Heart right ventricle (tissue), 16 donors: ENCODE measurements around the gene KIF11. TPM values are rescaled to one million over a fixed set of nuclear protein-coding genes. Genes with fewer than 3 reads are reported as not detected.
"Not testable (repeated sequence)": the region's sequence is repeated elsewhere in the genome, so short reads cannot be mapped to it uniquely, and the experiment has no call there.

Experiments
- ATAC-seq, 8 donors: fragments of 200-7000 bp; cut with Tn5 transposase; one replicate each; pipeline ENCODE4 v1.9.1; 2020; ENCODE audit warnings: mild to moderate bottlenecking in 8 of 8, moderate library complexity in 8 of 8, moderate number of reproducible peaks in 1 of 8
- DNase-seq, 2 donors: peaks; one replicate each; pipeline ENCODE4 v3.0.0-alpha.2; 2020
- H3K27ac ChIP-seq, 10 donors: fragments of 200-600 bp; sonication (generic) in 2 of 10; one replicate each; pipeline versions ENCODE4 v1.5.0 to v1.8.0; 2020 to 2022; ENCODE audit warnings: mild to moderate bottlenecking in 3 of 10
- H3K27me3 ChIP-seq, 7 donors: fragments of 200-600 bp; one replicate each; pipeline ENCODE4 v1.8.0; 2021 to 2022; ENCODE audit warnings: mild to moderate bottlenecking in 2 of 7
- H3K36me3 ChIP-seq, 9 donors: fragments of 200-600 bp; sonication (generic) in 1 of 9; one replicate each; pipeline versions ENCODE4 v1.5.0 to v1.8.0; 2020 to 2022; ENCODE audit warnings: mild to moderate bottlenecking in 2 of 9
- H3K4me1 ChIP-seq, 9 donors: fragments of 200-600 bp; sonication (generic) in 1 of 9; one replicate each; pipeline versions ENCODE4 v1.5.0 to v1.8.0; 2020 to 2022; ENCODE audit warnings: mild to moderate bottlenecking in 4 of 9
- H3K4me3 ChIP-seq, 10 donors: fragments of 200-600 bp; sonication (generic) in 2 of 10; one replicate each; pipeline versions ENCODE4 v1.5.0 to v1.8.0; 2020 to 2022; ENCODE audit warnings: mild to moderate bottlenecking in 7 of 10, moderate library complexity in 2 of 10
- H3K9me3 ChIP-seq, 11 donors: fragments of 200-600 bp in 10 of 11; sonication (generic) in 2 of 11; one replicate each; pipeline versions ENCODE4 v1.5.0 to v1.8.0; 2013 to 2022; ENCODE audit warnings: mild to moderate bottlenecking in 2 of 11, control low read depth in 1 of 11, moderate library complexity in 1 of 11
- WGBS, 2 donors: extraction: QIAGEN DNeasy Blood & Tissue Kit; methylation state at CpG; one replicate each; pipeline ENCODE4 v1.1.7; 2013; ENCODE audit warnings: inconsistent platforms in 1 of 2; 5-methylcytosine and 5-hydroxymethylcytosine counted together
- intact Hi-C, 10 donors: fragments of 100-400 bp; cut with DNase I; formaldehyde crosslinking; loops; one replicate each; pipeline versions ENCODE4 v1.11.1 to v1.14.2; 2022
- polyA plus RNA-seq, 2 donors: library from polyadenylated mRNA; stranded (reverse); fragments of 200-250 nt; gene quantifications; one replicate each; pipeline ENCODE4 v1.2.3, GENCODE V29; 2013
- total RNA-seq, 10 donors: library from RNA; stranded (reverse); fragmentation: NEBNext Ultra II Directional in 3 of 10; extraction: Animal tissue kit (Norgen Biotek cat#: 25700) in 3 of 10; gene quantifications; one replicate each; pipeline versions ENCODE4 v1.2.1 to v1.2.4, GENCODE V29; 2021 to 2023
- TF ChIP-seq, protein P1 (sequence below), 9 donors: fragments of 200-600 bp; sonication (generic) in 2 of 9; IDR thresholded peaks; one replicate each; pipeline versions ENCODE4 v1.5.0 to v1.8.0; 2021 to 2022; ENCODE audit warnings: antibody characterized with exemption in 9 of 9, mild to moderate bottlenecking in 5 of 9, moderate library complexity in 1 of 9
- donor health status: Arrhythmogenic right ventricular cardiomyopathy.
- donor health status: ischemic (EF 13 %, LVEDD 7.1; RV severe dilation, severe dysfunction).
- donor health status: healthy with polysubstance abuse.
- donor health status: DM: no; HTN: yes; CAD: no.
- donor health status: DM: no; HTN: no; CAD: no.
- donor health status: ischemic (EF 25% LVEDD 6.9; RV normal size, moderate dysfunction).
- donor health status: ischemic (EF 25% LVEDD 5.7; RV mildly dilated, moderate dysfunction).
- donor health status: healthy.
- donor health status: DM: yes; HTN: yes; CAD: no.
- donor health status: Ischemic cardiomyopathy.
- donor health status: ischemic (EF 35%, LVEDD 5.7; RV mildly dilated, moderate dysfunction).
- donor health status: nonischemic (EF 11% LVEDD 7.7; RV severe dilation, severe dysfunction).
- donor health status: DM: yes; HTN: yes; CAD: no.
- donor health status: PGD.
- donor health status: ischemic (EF 29% LVEDD 5.4; RV normal size, mild dysfunction).
- donor health status: nonischemic (EF 23%, LVEDD 6.1; RV moderate dilation, normal function).

KIF11 gene
- total and polyA plus RNA-seq, 12 donors = 0.20 to 4.4 (median 0.74) TPM

DNA sequence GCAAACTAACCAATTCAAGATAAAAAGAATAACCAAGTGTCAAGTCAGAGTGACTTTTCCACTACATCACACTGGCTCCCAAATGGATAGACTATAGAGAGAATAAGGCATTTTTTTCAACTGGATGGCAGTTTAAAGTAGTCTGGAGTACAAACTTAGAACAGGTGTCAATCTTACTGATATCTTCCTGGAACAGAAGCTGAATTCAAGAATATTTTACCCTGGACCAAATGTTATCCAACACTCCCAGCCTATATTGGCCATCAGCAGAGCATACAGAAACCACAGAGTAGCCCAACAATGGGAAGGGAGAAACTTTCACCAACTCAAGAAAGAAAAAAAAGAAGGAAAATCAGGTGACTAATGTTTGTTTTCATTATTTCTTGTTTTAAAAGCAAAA is 30.5 kb upstream of the KIF11 start:
- intact Hi-C loops = no loop called here

DNA sequence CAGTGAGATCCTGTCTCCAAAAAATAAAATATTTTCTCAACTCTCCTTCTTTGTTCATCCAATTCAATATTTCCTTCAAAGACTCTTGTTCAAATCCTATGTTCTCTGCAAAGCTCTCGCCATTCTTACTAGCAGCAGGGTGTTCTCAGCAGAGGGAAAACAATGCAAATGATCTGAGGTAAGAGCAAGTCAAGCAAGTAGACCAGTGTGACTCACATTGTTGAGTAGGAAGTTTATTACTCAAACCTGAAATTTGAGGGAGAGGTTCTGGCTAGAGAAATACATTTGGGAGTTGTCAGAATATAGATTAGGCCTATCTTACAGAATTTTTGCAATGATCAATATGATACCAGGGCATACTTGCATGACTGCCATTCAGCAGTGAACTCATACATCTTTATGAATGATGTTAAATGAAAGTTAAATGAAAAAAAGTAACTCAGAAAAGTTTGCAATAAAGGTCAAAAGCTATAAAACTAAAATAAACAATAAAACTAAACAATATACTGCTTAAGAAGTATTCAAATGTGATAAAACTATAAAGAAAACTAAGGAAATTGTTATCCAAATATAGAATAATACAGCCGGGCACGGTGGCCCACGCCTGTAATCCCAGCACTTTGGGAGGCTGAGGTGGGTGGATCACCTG is 24.9 kb upstream of the KIF11 start:
- no peaks in the 10 kb centered on the region for H3K27me3 ChIP-seq
- WGBS, 2 donors = 88 to 94% methylated on average over 4 of the region's 4 CpGs
- peaks cover 0 to 38% (median 19%) of the 10 kb centered on the region in 9 donors for H3K4me1 ChIP-seq
- TF ChIP-seq, protein P1, sequence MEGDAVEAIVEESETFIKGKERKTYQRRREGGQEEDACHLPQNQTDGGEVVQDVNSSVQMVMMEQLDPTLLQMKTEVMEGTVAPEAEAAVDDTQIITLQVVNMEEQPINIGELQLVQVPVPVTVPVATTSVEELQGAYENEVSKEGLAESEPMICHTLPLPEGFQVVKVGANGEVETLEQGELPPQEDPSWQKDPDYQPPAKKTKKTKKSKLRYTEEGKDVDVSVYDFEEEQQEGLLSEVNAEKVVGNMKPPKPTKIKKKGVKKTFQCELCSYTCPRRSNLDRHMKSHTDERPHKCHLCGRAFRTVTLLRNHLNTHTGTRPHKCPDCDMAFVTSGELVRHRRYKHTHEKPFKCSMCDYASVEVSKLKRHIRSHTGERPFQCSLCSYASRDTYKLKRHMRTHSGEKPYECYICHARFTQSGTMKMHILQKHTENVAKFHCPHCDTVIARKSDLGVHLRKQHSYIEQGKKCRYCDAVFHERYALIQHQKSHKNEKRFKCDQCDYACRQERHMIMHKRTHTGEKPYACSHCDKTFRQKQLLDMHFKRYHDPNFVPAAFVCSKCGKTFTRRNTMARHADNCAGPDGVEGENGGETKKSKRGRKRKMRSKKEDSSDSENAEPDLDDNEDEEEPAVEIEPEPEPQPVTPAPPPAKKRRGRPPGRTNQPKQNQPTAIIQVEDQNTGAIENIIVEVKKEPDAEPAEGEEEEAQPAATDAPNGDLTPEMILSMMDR (IDR thresholded peaks at IDR 0.05) = no peak
- H3K36me3 ChIP-seq = peaks cover 0 to 45% (median 0%) of the 10 kb centered on the region in 9 donors
- no peaks in the 10 kb centered on the region for H3K9me3 ChIP-seq
- no peak for ATAC-seq
- H3K4me3 ChIP-seq = no peak overlapping the region
- no peak overlapping the region for H3K27ac ChIP-seq
- no peak for DNase-seq
- intact Hi-C loops = loop anchor here in 1 of 10 donors (5.0 kb wide), 1 partner anchor 36 kb away; no protein-coding TSS in a partner anchor

More for the DNA sequence above, 30.5 kb upstream of the KIF11 start:
- H3K36me3 ChIP-seq = peaks cover 0 to 68% (median 17%) of the 10 kb centered on the region in 9 donors
- H3K27me3 ChIP-seq = no peaks in the 10 kb centered on the region
- ATAC-seq (no peak), DNase-seq (no peak)
- peaks cover 0 to 7% (median 0%) of the 10 kb centered on the region in 9 donors for H3K4me1 ChIP-seq
- TF ChIP-seq, protein P1 (IDR thresholded peaks at IDR 0.05) = no peak
- peaks cover 0 to 6% (median 0%) of the 10 kb centered on the region in 11 donors for H3K9me3 ChIP-seq
- no peak overlapping the region for H3K27ac ChIP-seq
- H3K4me3 ChIP-seq = no peak overlapping the region

DNA sequence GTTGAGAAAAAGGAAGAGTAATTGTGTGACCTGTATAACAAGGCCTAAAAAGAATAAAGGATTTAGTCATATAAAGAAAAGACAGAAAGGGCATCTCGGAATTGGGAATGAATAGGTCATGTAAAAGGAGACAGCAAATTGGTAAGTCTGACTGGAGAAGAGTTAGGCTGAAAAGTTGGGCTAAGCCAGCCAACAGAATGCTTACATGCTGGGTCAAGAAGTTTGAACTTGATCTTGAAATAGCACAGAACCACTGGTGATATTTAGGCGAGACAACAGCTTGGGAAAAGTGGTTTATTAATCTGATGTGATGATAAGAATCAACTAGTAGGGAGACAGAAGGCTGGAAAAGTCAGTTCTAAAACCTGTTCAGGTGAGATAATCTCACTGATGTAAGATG is 23.9 kb upstream of the KIF11 start:
- Histone ChIP-seq H3K27me3 (no peaks in the 10 kb centered on the region), H3K4me1 (peaks cover 0 to 38% (median 21%) of the 10 kb centered on the region in 9 donors), H3K27ac (no peak overlapping the region), H3K4me3 (no peak overlapping the region), H3K9me3 (no peaks in the 10 kb centered on the region), H3K36me3 (peaks cover 0 to 42% (median 0%) of the 10 kb centered on the region in 9 donors)
- TF ChIP-seq, protein P1 (IDR thresholded peaks at IDR 0.05) = no peak
- intact Hi-C loops = loop anchor here in 1 of 10 donors (5.0 kb wide), 1 partner anchor 37 kb away; no protein-coding TSS in a partner anchor
- ATAC-seq (no peak), DNase-seq (no peak)
- WGBS, 2 donors = 68 to 69% methylated on average over 2 of the region's 2 CpGs

DNA sequence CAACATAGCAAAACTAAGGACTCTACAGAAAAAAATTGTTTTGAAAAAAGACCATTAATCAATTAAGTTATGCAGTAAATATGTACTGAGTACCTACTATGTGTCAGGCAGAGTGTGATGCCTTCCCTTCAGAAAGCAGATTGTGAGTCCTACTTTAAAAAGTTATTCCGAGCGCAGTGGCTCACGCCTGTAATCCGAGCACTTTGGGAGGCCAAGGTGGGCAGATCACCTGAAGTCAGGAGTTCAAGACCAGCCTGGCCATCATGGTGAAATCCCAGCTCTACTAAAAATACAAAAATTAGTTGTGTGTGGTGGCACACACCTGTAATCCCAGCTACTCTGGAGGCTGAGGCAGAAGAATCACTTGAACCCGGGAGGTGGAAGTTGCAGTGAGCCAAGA is 23.3 kb upstream of the KIF11 start:
- H3K9me3 ChIP-seq, H3K27ac ChIP-seq, H3K27me3 ChIP-seq, ATAC-seq, H3K4me3 ChIP-seq, DNase-seq: not testable (repeated sequence)
- H3K36me3 ChIP-seq = peaks cover 0 to 36% (median 0%) of the 10 kb centered on the region in 9 donors
- peaks cover 0 to 40% (median 22%) of the 10 kb centered on the region in 9 donors for H3K4me1 ChIP-seq
- 96 to 98% methylated on average over 5 of the region's 5 CpGs for WGBS, 2 donors
- intact Hi-C loops = loop anchor here in 3 of 10 donors (5.0 kb wide), 2 partner anchors 37 to 52 kb away; no protein-coding TSS in a partner anchor

DNA sequence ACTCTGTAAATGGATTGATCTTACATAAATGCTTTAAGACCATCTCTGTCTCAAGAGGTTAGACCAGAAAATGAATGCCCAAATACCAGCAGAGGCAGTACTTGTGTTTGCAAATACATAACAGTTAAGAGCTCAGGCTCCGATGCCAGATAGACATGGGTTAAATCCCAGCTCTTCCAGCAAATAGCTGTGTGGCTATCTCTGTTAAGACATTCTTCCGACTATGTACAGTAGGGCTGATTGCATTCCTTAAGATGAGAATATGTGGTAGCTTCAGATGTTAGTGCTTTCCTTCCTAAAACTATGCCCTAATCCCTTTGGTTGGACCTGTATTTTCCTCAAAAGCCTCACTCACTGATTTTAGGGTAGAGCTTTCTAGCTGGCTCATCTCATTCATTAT is 21.3 kb upstream of the KIF11 start:
- no peak for DNase-seq
- ATAC-seq = no peak
- WGBS, 2 donors = 45 to 57% methylated on average over 2 of the region's 2 CpGs
- Histone ChIP-seq H3K27ac (no peak overlapping the region), H3K9me3 (no peaks in the 10 kb centered on the region), H3K4me1 (peaks cover 0 to 48% (median 30%) of the 10 kb centered on the region in 9 donors), H3K4me3 (peak overlapping the region in 1 of 10 donors; percentile 98), H3K27me3 (no peaks in the 10 kb centered on the region), H3K36me3 (peaks cover 0 to 23% (median 0%) of the 10 kb centered on the region in 9 donors)
- intact Hi-C loops = loop anchor here in 4 of 10 donors (2.0 to 5.0 kb wide), 2 partner anchors 54 to 55 kb away; no protein-coding TSS in a partner anchor
- TF ChIP-seq, protein P1 (IDR thresholded peaks at IDR 0.05) = no peak
